GM12892 (cell line): Measurements from ENCODE around the gene GREB1L.

Experiments
- POLR2A ChIP-seq: IDR thresholded peaks from 2 replicates; pipeline ENCODE4 v1.6.1; 2011; ENCODE audit warnings: low read depth, low read length, control low read depth
- POLR2AphosphoS5 ChIP-seq: IDR thresholded peaks from 2 replicates; pipeline ENCODE4 v1.6.1; 2011; ENCODE audit warnings: low read depth, low read length, control low read depth
- TAF1 ChIP-seq: IDR thresholded peaks from 2 replicates; pipeline ENCODE4 v1.6.1; 2011; ENCODE audit warnings: low read depth, mild to moderate bottlenecking, control low read depth, low read length, borderline replicate concordance

DNA sequence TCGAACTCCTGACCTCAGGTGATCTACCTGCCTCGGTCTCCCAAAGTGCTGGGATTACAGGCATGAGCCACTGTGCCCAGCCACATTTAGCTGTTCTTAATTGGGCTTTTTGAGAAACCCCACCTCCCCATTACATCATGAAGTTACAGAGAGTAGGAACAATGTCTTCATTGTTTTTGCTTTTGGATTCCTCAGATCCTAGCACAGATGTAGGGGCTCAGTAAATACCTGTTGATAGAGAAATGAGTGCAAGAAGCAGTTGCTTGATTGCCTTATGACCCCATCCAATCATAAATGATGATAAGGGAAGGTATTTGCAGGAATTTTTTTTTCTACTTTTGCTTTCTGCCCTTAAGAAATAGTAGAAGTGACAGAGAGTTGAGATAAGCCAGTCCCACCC, 25.4 kb downstream of the GREB1L start:
- TF ChIP-seq POLR2A (no peak), POLR2AphosphoS5 (no peak), TAF1 (no peak)
